HG02571 (cell line): Measurements from ENCODE around the gene FAXDC2.
A peak's percentile ranks its signal among the peaks of the same experiment; 100 is the strongest.

Experiments
- ATAC-seq: cut with Tn5 transposase; IDR thresholded peaks from one replicate; pipeline ENCODE4 v1.9.1; 2021; ENCODE audit warnings: mild to moderate bottlenecking, moderate library complexity; ENCODE audit not compliant: unreplicated experiment

The FAXDC2 gene

GRCh38 chr5:154801083-154801482 is 49.3 kb downstream of the FAXDC2 start:
- no peak for ATAC-seq

- no peak for ATAC-seq
Measured at GRCh38 chr5:154800582-154800981, 49.8 kb downstream of the FAXDC2 start.

GRCh38 chr5:154797762-154798161 is 52.6 kb downstream of the FAXDC2 start:
- no peak for ATAC-seq

- ATAC-seq: no peak
Measured at GRCh38 chr5:154795235-154795596, 55.2 kb downstream of the FAXDC2 start.

- ATAC-seq: no peak
Measured at GRCh38 chr5:154794525-154795234, 55.7 kb downstream of the FAXDC2 start.

- ATAC-seq: no peak
Measured at GRCh38 chr5:154793599-154794524, 56.5 kb downstream of the FAXDC2 start.

GRCh38 chr5:154791535-154791934 is 58.9 kb downstream of the FAXDC2 start:
- ATAC-seq: peak; percentile 77

GRCh38 chr5:154788212-154788611 is 62.2 kb downstream of the FAXDC2 start:
- ATAC-seq: no peak

- no peak for ATAC-seq
Measured at GRCh38 chr5:154786414-154786813, 64.0 kb downstream of the FAXDC2 start.

GRCh38 chr5:154784856-154785255 is 65.5 kb downstream of the FAXDC2 start:
- ATAC-seq: no peak

GRCh38 chr5:154783774-154784460 is 66.5 kb downstream of the FAXDC2 start:
- ATAC-seq: peak; percentile 65

- ATAC-seq: peak; percentile 12
Measured at GRCh38 chr5:154782812-154783592, 67.4 kb downstream of the FAXDC2 start.

- ATAC-seq: peak; percentile 30
Measured at GRCh38 chr5:154782326-154782725, 68.1 kb downstream of the FAXDC2 start.

GRCh38 chr5:154780128-154780527 is 70.3 kb downstream of the FAXDC2 start:
- no peak for ATAC-seq

- no peak for ATAC-seq
Measured at GRCh38 chr5:154779105-154779504, 71.3 kb downstream of the FAXDC2 start.

- ATAC-seq: no peak
Measured at GRCh38 chr5:154778534-154778933, 71.9 kb downstream of the FAXDC2 start.

GRCh38 chr5:154776167-154776566 is 74.2 kb downstream of the FAXDC2 start:
- ATAC-seq: no peak

GRCh38 chr5:154773326-154773725 is 77.1 kb downstream of the FAXDC2 start:
- no peak for ATAC-seq

GRCh38 chr5:154771383-154771901 is 79.0 kb downstream of the FAXDC2 start:
- ATAC-seq: no peak

GRCh38 chr5:154770111-154770510 is 80.3 kb downstream of the FAXDC2 start:
- no peak for ATAC-seq
